ENCODE results near the gene F10. TPM values are rescaled to one million over a fixed set of nuclear protein-coding genes. Genes with fewer than 3 reads are reported as not detected.

The F10 gene
- total RNA-seq, 2 experiments from 2014 or later, result not detected

GRCh38 chr13:113140677-113141600 lies 18.3 kb downstream of the F10 start:
- Histone ChIP-seq H3K36me3 (ENCODE audit: insufficient read depth, low read length) (no peaks in the 10 kb centered on the region), H3K4me3 (ENCODE audit: low read depth, low read length, poor library complexity, severe bottlenecking) (no peak overlapping the region), H3K4me1 (ENCODE audit: insufficient read depth, low read length, poor library complexity, severe bottlenecking) (no peaks in the 10 kb centered on the region), H3K9me3 (ENCODE audit: low read length) (no peaks in the 10 kb centered on the region), H3K4me2 (ENCODE audit: low read length) (no peak overlapping the region), H4K20me1 (ENCODE audit: insufficient read depth, low read length) (no peaks in the 10 kb centered on the region), H2AFZ (ENCODE audit: low read length) (no peak overlapping the region), H3K27ac (ENCODE audit: low read depth, low read length, poor library complexity, severe bottlenecking) (no peak overlapping the region), H3K9me2 (ENCODE audit: insufficient read depth, low read length) (no peaks in the 10 kb centered on the region), H3K79me2 (ENCODE audit: insufficient read depth, low read depth, low read length) (no peaks in the 10 kb centered on the region)
- TF ChIP-seq CTCF (conservative IDR thresholded peaks at IDR 0.05; ENCODE audit: low read length) (no peak), EZH2phosphoT487 (IDR thresholded peaks at IDR 0.05; ENCODE audit: borderline replicate concordance, low read depth, low read length) (no peak)
- POLR2A ChIA-PET, result no interaction called here
- intact Hi-C loops (cut with micrococcal nuclease; ENCODE audit: unreplicated experiment), result no loop called here
- BruUV-seq (replicated peaks), result no TSS peak
- no peak for DNase-seq (ENCODE audit: low spot score)
- CTCF ChIA-PET (ENCODE audit: unreplicated experiment), result interaction anchor here (0.6 kb wide), 1 partner anchor 209 kb away, joined by 3 read pairs; no protein-coding TSS in a partner anchor

GRCh38 chr13:113141601-113141970 lies 19.0 kb downstream of the F10 start:
- intact Hi-C loops (cut with micrococcal nuclease; ENCODE audit: unreplicated experiment), result no loop called here
- no TSS peak for BruUV-seq (replicated peaks)
- H3K79me2 ChIP-seq (ENCODE audit: insufficient read depth, low read depth, low read length), result no peaks in the 10 kb centered on the region
- H3K27ac ChIP-seq (ENCODE audit: low read depth, low read length, poor library complexity, severe bottlenecking), result no peak overlapping the region
- H3K36me3 ChIP-seq (ENCODE audit: insufficient read depth, low read length), result no peaks in the 10 kb centered on the region
- H3K9me3 ChIP-seq (ENCODE audit: low read length), result no peaks in the 10 kb centered on the region
- ChIA-PET POLR2A (no interaction called here), CTCF (ENCODE audit: unreplicated experiment) (no interaction called here)
- TF ChIP-seq CTCF (conservative IDR thresholded peaks at IDR 0.05; ENCODE audit: low read length) (no peak), EZH2phosphoT487 (IDR thresholded peaks at IDR 0.05; ENCODE audit: borderline replicate concordance, low read depth, low read length) (no peak)
- no peak for DNase-seq (ENCODE audit: low spot score)
- H3K4me3 ChIP-seq (ENCODE audit: low read depth, low read length, poor library complexity, severe bottlenecking), result no peak overlapping the region
- no peaks in the 10 kb centered on the region for H3K4me1 ChIP-seq (ENCODE audit: insufficient read depth, low read length, poor library complexity, severe bottlenecking)
- no peaks in the 10 kb centered on the region for H4K20me1 ChIP-seq (ENCODE audit: insufficient read depth, low read length)
- H2AFZ ChIP-seq (ENCODE audit: low read length), result no peak overlapping the region
- H3K9me2 ChIP-seq (ENCODE audit: insufficient read depth, low read length), result no peaks in the 10 kb centered on the region
- no peak overlapping the region for H3K4me2 ChIP-seq (ENCODE audit: low read length)

- no peak overlapping the region for H3K4me2 ChIP-seq (ENCODE audit: low read length)
- H3K36me3 ChIP-seq (ENCODE audit: insufficient read depth, low read length), result no peaks in the 10 kb centered on the region
- H3K27ac ChIP-seq (ENCODE audit: low read depth, low read length, poor library complexity, severe bottlenecking), result no peak overlapping the region
- no peaks in the 10 kb centered on the region for H4K20me1 ChIP-seq (ENCODE audit: insufficient read depth, low read length)
- no peaks in the 10 kb centered on the region for H3K79me2 ChIP-seq (ENCODE audit: insufficient read depth, low read depth, low read length)
- no peaks in the 10 kb centered on the region for H3K9me2 ChIP-seq (ENCODE audit: insufficient read depth, low read length)
- CTCF ChIA-PET (ENCODE audit: unreplicated experiment), result no interaction called here
- POLR2A ChIA-PET, result no interaction called here
- no peak overlapping the region for H2AFZ ChIP-seq (ENCODE audit: low read length)
- no peak for DNase-seq (ENCODE audit: low spot score)
- H3K4me3 ChIP-seq (ENCODE audit: low read depth, low read length, poor library complexity, severe bottlenecking), result no peak overlapping the region
- no peaks in the 10 kb centered on the region for H3K9me3 ChIP-seq (ENCODE audit: low read length)
- no peaks in the 10 kb centered on the region for H3K4me1 ChIP-seq (ENCODE audit: insufficient read depth, low read length, poor library complexity, severe bottlenecking)
- BruUV-seq (replicated peaks), result no TSS peak
- no peak for TF ChIP-seq CTCF (conservative IDR thresholded peaks at IDR 0.05; ENCODE audit: low read length)
- TF ChIP-seq EZH2phosphoT487 (IDR thresholded peaks at IDR 0.05; ENCODE audit: borderline replicate concordance, low read depth, low read length), result no peak
- intact Hi-C loops (cut with micrococcal nuclease; ENCODE audit: unreplicated experiment), result no loop called here
Observed at GRCh38 chr13:113142876-113143275, 20.3 kb downstream of the F10 start.

All from OCI-LY7 (cell line).